ENCODE results near the gene MEIKIN.

MEIKIN gene

DNA sequence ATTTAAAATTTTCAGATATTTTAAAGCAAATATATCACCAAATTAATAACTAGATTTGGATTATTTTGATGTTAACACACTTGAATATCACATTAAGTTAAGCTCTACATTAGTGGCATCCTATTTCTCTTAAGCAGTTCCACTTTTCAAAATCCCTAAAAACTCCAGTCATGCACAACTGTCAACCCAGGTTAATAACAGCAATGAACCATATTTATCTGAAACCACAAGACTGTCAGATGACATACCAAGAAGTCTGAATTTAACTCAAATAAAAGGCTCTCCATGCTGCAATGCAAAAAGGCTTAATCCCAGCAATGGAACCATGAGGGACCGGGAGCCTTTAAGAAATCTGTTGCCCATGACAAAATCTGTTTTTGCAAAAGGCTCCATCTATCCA lies 176.1 kb downstream of the MEIKIN start:
- DNase-seq (ENCODE audit: low read depth) = no peak

DNA sequence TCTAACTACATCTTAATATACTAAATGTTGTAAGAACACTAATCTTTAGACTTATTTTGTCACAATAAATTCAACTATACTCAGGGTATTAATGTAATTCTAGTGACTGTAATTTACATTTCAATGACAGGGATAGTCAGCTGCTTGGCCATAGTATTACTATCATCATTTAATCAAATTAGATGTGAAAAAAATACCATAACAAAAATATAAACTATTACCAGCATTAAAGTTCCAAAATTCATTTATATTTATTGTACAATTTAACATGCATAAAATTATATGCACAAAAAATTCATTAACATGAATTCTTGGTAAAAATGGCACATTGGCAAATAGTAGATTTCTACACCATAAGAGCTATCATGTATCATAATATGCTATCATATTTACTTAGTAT lies 177.6 kb downstream of the MEIKIN start:
- DNase-seq (ENCODE audit: low read depth) = no peak

DNA sequence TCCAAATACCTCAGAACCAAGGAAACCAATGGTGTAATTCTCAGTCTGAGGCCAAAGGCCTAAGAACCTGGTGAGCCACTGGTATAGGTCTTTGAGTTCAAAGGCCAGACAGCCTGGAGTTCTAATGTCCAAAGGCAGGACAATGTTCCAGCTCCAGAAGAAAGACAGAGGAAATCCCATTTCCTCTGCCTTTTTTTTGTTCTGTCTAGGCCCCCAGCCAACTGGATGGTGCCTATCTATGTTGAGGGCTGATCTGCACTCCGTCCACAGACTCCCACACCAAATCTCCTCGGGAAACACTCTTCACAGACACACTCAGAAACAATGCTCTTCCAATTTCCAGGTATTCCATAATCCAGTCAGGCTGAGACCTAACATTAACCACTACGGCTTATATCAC lies 178.8 kb downstream of the MEIKIN start:
- DNase-seq (ENCODE audit: low read depth) = no peak

DNA sequence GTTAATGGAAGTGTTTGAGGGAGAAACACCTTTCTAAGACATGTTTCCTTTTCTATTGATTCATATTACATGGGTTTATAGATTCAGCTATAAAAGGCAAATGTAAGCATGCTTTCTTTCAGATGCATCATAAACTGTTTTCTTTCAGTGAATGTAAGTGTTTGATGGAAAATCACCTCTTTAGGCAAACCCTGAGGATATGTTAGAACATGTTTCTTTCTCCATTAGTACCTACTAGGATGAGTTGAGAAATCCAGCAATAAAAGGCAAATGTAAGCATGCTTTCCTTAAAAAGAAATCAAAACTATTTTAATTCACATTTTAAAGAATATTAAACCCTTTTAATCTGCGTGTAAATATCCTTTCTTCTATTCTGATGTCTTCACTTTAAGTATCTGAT lies 180.2 kb downstream of the MEIKIN start:
- DNase-seq (ENCODE audit: low read depth) = no peak

DNA sequence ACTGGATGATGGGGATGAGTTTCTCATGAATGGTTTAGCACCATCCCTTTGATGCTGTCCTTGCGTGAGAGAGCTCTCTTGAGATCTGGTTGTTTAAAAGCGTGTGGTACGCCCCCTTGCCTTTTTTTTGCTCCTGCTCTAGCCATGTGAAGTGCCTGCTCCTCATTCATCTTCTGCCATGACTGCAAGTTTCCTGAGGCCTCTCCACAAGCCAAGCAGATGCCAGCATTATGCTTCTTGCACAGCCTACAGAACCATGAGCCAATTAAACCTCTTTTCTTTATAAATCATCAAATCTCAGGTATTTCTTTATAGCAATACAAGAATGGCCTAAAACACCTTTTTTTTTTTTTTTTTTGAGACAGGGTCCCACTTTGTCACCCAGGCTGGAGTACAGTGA lies 181.5 kb downstream of the MEIKIN start:
- no peak for DNase-seq (ENCODE audit: low read depth)

DNA sequence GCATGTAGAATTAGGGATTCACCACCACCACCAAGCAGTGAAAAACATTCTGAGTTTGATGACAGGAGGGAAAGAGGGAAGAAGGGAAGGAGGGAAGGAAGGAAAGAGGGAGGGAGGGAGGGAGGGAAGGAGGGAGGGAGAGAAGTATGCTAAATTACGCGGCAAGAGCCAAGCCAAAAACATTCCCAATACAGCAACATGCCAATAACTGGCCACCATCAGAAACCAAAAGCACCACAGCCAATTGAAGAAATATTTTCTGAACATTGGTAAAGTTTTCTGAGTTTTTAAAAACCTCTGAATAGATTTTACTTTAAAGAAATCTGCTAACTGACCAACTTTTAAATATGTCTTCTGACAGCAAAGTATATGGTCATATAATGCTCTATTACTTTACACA lies 184.7 kb downstream of the MEIKIN start:
- no peak for DNase-seq (ENCODE audit: low read depth)

DNA sequence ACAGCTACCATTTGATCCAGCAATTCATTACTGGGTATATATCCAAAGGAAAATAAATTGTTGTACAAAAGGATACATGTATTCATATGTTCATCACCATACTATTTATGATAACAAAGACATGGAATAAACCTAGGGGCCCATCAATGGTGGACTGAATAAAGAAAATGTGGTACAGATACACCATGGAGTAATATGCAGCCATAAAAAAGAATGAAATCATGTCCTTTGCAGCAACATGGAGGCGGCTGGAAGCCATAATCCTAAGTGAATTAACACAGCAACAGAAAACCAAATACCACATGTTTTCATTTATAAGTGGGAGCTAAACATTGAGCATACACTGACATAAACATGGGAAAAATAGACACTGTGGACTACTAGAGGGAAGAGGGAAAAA lies 185.8 kb downstream of the MEIKIN start:
- no peak for DNase-seq (ENCODE audit: low read depth)

DNA sequence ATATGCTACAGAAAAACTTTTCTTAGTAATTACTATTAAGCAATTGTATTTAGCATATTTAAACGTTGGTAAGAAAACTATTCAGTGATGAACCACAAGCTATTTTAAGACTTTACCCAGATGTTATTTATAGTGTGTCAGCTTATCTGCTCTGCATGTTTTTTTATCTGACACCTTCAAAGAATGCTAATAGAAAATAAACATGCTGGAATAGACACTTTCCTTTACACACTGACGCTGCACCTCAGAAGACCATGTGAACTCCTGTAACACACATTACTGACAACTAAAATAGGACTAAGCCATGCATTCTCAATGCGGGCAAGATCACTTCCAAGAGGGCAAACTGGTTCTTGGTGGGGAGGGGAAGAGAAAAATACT lies 187.0 kb downstream of the MEIKIN start:
- DNase-seq (ENCODE audit: low read depth) = peak; percentile 38

DNA sequence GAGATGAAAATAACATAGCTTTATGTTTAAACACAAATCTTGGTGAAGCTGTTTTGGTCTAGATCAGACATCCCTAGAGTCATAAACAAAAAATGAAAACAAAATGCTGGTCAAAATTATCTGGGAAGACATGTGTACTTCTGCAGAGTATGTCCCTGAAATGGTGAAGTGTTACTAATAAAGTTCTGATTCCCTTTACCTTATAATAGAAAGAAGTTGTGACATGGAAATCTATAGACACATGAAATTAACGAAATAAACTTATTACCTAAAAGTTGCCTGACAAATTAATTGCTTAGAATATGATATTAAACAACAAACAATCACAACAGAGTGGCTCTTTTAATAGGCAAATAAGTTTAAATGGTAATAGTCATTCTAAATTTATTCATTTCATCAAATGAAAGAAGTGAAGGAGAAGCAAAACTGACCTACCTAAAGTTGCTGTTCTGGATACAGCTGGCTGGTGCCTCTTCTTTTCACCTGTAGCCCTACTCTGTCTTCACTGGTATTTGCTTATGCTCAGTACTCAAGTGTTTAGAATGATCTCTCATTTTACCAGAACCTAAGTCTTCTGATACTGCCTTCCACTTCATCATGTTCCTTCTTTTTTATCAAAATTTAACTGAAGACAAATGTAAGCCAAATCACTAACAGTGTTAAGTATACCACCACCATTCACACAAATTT lies 187.5 kb downstream of the MEIKIN start:
- DNase-seq (ENCODE audit: low read depth) = no peak

Measured in iris pigment epithelial cell (primary cell).